Measurements from ENCODE around the gene WNK3. TPM values are rescaled to one million over a fixed set of nuclear protein-coding genes. Genes with fewer than 3 reads are reported as not detected.

WNK3 gene
- total RNA-seq, 2 donors from 2014 or later, result 1.7 to 3.0 TPM

DNA sequence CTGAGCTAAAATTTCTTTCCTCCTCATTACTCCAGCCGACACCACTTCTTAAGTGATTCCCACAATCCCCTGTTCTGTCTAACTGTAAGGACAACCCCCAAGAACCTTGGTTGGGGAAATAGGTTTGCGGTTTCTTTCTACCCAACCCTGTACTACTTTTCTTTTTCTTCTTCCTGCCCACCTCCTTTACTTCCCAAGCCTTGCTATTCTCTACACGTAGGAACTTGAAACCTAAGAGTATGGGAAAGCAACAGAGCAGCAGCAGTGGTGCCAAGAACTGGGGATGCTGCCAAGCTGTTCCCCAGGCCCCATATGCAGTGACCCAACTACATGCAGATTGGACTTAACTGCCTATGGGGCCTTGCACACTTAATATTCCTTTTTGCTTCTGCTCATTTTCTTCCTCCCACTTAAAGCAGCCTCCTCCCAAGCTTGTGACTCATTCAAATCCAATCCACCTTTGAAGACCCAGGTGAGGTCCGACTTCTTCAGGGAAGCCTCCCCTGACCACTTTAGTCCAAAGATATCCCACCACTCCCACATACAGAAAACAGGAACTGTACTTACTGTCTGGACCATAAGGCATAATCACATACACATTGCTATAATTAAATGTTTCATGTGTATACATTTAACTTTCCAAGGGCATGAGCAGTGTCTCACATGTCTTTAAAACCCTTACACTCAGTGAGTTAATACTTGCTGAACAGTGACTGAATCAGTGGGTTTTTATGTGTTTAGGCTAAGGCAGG is 176.5 kb downstream of the WNK3 start:
- Histone ChIP-seq H3K27me3 (no peaks in the 10 kb centered on the region), H3K27ac (no peak overlapping the region), H3K36me3 (no peaks in the 10 kb centered on the region), H3K4me1 (peaks cover 0 to 18% of the 10 kb centered on the region in 2 donors), H3K4me3 (peak overlapping the region; percentile 64 to 75), H3K9me3 (no peaks in the 10 kb centered on the region)
- TF ChIP-seq, protein P1, sequence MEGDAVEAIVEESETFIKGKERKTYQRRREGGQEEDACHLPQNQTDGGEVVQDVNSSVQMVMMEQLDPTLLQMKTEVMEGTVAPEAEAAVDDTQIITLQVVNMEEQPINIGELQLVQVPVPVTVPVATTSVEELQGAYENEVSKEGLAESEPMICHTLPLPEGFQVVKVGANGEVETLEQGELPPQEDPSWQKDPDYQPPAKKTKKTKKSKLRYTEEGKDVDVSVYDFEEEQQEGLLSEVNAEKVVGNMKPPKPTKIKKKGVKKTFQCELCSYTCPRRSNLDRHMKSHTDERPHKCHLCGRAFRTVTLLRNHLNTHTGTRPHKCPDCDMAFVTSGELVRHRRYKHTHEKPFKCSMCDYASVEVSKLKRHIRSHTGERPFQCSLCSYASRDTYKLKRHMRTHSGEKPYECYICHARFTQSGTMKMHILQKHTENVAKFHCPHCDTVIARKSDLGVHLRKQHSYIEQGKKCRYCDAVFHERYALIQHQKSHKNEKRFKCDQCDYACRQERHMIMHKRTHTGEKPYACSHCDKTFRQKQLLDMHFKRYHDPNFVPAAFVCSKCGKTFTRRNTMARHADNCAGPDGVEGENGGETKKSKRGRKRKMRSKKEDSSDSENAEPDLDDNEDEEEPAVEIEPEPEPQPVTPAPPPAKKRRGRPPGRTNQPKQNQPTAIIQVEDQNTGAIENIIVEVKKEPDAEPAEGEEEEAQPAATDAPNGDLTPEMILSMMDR (IDR thresholded peaks at IDR 0.05), result no peak
- no peak for DNase-seq (ENCODE audit: low spot score)

DNA sequence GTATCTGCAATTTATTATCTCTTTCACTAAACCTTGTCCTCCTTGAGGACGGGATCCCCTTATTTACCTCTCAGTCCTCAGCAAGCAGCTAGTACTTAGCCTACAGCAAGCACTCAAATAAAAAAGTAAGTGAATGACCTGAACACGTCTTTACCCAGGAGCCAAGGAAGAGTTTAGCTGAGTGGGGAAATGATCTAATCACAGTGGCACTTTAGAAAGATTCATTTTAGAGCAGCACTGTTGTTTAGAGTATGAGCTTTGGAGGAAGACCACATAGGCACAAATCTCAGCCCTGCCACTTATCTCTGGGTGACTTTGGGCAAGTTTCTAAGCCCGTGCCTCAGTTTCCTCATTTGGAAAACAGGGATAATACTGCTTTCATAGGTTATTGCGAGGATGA is 177.4 kb downstream of the WNK3 start:
- H3K27ac ChIP-seq, result no peak overlapping the region
- no peak overlapping the region for H3K4me3 ChIP-seq
- TF ChIP-seq, protein P1 (IDR thresholded peaks at IDR 0.05), result no peak
- no peaks in the 10 kb centered on the region for H3K36me3 ChIP-seq
- no peaks in the 10 kb centered on the region for H3K9me3 ChIP-seq
- peaks cover 0 to 18% of the 10 kb centered on the region in 2 donors for H3K4me1 ChIP-seq
- no peak for DNase-seq (ENCODE audit: low spot score)
- no peaks in the 10 kb centered on the region for H3K27me3 ChIP-seq

DNA sequence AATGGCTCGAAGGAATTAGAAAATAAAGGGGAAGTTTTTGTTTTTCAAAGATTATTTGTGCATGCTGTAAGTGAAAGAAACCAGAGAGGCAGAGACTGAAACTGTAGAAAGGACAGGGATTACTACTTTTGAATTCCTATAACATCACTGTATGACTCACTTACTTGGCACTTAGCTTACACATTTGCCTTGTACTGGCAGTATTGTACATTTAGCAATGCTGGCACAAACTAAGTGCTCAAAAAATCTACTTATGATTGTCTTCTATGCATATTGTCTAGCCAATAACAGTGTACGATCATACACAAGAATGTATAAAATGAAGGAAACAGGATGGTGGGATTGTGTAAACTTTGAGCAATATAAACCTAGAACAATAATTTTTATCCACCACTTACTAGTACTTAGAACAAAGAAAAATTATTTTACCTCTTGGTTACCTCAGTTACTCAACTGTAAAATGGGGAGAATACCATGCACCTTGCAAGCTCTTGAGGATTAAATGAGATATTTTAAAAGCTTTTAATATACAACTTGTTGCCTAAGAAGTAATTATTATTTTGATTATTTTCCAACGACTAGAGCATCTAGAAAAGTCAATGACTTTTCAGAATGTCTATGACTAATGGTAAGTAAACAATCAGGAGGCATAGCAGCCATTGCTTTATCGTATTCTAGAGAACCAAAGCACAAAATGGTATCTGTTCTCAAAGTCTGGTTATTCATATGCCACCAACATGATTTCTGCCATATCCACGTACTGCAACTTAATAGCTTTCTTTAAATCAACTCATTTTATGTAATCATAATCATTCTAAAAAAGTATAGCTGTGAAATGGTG is 179.5 kb downstream of the WNK3 start:
- Histone ChIP-seq H3K4me3 (no peak overlapping the region), H3K36me3 (peaks cover 5% of the 10 kb centered on the region), H3K9me3 (no peaks in the 10 kb centered on the region), H3K27ac (no peak overlapping the region), H3K27me3 (no peaks in the 10 kb centered on the region), H3K4me1 (peaks cover 0 to 18% of the 10 kb centered on the region in 2 donors)
- no peak for DNase-seq (ENCODE audit: low spot score)
- TF ChIP-seq, protein P1 (IDR thresholded peaks at IDR 0.05), result no peak

DNA sequence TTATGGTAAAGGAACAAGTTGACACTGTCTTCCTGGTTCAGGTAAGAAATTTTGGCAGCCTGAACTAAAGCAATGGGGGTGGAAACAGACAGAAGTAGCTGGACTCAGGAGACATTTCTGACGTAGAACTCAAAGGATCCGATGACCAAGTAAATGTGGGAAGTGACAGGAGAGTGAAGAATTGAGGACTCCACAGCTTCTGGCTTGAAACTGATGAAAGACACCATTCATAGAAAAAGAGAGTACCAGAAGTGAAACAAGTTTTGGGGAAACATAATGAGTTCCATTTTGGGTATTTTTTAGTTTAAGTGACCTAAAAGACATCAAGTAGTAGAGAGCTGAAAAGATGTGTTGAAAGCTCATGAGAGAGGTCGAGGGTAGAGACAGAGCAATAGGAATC is 180.5 kb downstream of the WNK3 start:
- no peaks in the 10 kb centered on the region for H3K9me3 ChIP-seq
- H3K4me3 ChIP-seq, result no peak overlapping the region
- H3K27ac ChIP-seq, result no peak overlapping the region
- no peaks in the 10 kb centered on the region for H3K27me3 ChIP-seq
- H3K36me3 ChIP-seq, result peaks cover 6% of the 10 kb centered on the region
- DNase-seq (ENCODE audit: low spot score), result no peak
- TF ChIP-seq, protein P1 (IDR thresholded peaks at IDR 0.05), result no peak
- peaks cover 0 to 18% of the 10 kb centered on the region in 2 donors for H3K4me1 ChIP-seq

DNA sequence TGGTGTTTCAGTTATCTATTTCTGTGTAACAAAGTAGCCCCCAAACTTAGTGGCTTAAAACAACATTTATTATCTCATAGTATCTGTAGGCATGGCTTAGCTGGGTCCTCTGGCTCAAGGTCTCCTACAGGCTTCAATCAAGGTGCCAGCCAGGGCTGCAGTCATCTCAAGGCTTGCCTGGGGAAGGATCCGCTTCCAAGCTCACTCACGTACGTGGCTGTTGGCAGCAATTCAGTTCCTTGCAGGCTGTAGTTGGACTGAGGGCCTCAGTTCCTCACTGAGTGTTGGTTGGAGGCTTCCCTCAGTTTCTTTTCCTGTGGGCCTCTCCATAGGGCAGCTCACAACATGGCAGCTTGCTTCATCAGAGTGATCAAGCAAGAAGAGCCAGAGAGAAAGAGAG is 184.1 kb downstream of the WNK3 start:
- TF ChIP-seq, protein P1 (IDR thresholded peaks at IDR 0.05), result no peak
- no peaks in the 10 kb centered on the region for H3K4me1 ChIP-seq
- no peak overlapping the region for H3K27ac ChIP-seq
- peaks cover 6% of the 10 kb centered on the region for H3K36me3 ChIP-seq
- no peak overlapping the region for H3K4me3 ChIP-seq
- H3K27me3 ChIP-seq, result no peaks in the 10 kb centered on the region
- DNase-seq (ENCODE audit: low spot score), result no peak
- H3K9me3 ChIP-seq, result no peaks in the 10 kb centered on the region
